Caco-2 (cell line): ENCODE results near the gene NAV3. TPM values are rescaled to one million over a fixed set of nuclear protein-coding genes. Genes with fewer than 3 reads are reported as not detected.

Experiments
- BruUV-seq: library from RNA; stranded (reverse); fragments of 400-500 nt; replicated peaks from 2 replicates; lab custom pipeline; 2021; lab: Mats Ljungman, UMichigan
- CTCF ChIA-PET: fragments of 300-600 bp; sonication (Branson Sonifier 250); formaldehyde crosslinking; loops from one replicate; lab custom pipeline; 2022; ENCODE audit warnings: antibody characterized with exemption; lab: Charles Lee
- POLR2A ChIA-PET: fragments of 300-600 bp; sonication (Branson Sonifier 250); formaldehyde crosslinking; loops from one replicate; lab custom pipeline; 2022; ENCODE audit warnings: antibody characterized with exemption; lab: Charles Lee
- DNase-seq, 2 experiments: peaks; one replicate each; pipeline versions ENCODE4 v3.0.0 to v3.0.0-alpha.2; 2020 to 2022
- H3K27me3 ChIP-seq: replicated peaks from 2 replicates; pipeline ENCODE4 v1.6.0; 2011; ENCODE audit warnings: low read length; ENCODE audit not compliant: control insufficient read depth, insufficient read depth
- H3K36me3 ChIP-seq: 2 replicates; pipeline ENCODE4 v1.5.1; 2011; ENCODE audit warnings: low read length; ENCODE audit not compliant: control insufficient read depth, insufficient read depth
- H3K4me1 ChIP-seq: fragments of 250-450 bp; sonication (Bioruptor Pico); 2 replicates; pipeline ENCODE4 v1.5.1; 2020; ENCODE audit warnings: mild to moderate bottlenecking
- H3K4me3 ChIP-seq: 2 replicates; pipeline ENCODE4 v1.5.1; 2011; ENCODE audit warnings: low read depth, mild to moderate bottlenecking, control low read depth, low read length
- H3K9me3 ChIP-seq: fragments of 250-450 bp; sonication (Bioruptor Pico); 2 replicates; pipeline ENCODE4 v1.5.1; 2020; ENCODE audit warnings: mild to moderate bottlenecking, moderate library complexity
- H3K27ac Mint-ChIP-seq: one replicate; pipeline ENCODE4 v1.8.0; 2022; ENCODE audit warnings: mixed read lengths; ENCODE audit not compliant: unreplicated experiment
- H3K27me3 Mint-ChIP-seq: one replicate; pipeline ENCODE4 v1.8.0; 2022; ENCODE audit warnings: mixed read lengths; ENCODE audit not compliant: insufficient read depth, unreplicated experiment
- H3K36me3 Mint-ChIP-seq: one replicate; pipeline ENCODE4 v1.8.0; 2022; ENCODE audit warnings: mild to moderate bottlenecking, mixed read lengths; ENCODE audit not compliant: insufficient read depth, unreplicated experiment
- H3K4me1 Mint-ChIP-seq: one replicate; pipeline ENCODE4 v1.8.0; 2022; ENCODE audit warnings: low read depth, mixed read lengths; ENCODE audit not compliant: unreplicated experiment
- H3K4me3 Mint-ChIP-seq: one replicate; pipeline ENCODE4 v1.8.0; 2022; ENCODE audit warnings: mild to moderate bottlenecking, moderate library complexity, mixed read lengths; ENCODE audit not compliant: unreplicated experiment
- H3K9me3 Mint-ChIP-seq: one replicate; pipeline ENCODE4 v1.8.0; 2022; ENCODE audit warnings: mixed read lengths; ENCODE audit not compliant: unreplicated experiment
- intact Hi-C: fragments of 100-400 bp; cut with micrococcal nuclease; formaldehyde crosslinking; loops from one replicate; pipeline ENCODE4 v1.10.0; 2022; ENCODE audit not compliant: unreplicated experiment
- total RNA-seq: library from RNA; stranded (reverse); gene quantifications from 2 replicates; pipeline ENCODE4 v1.2.3, GENCODE V29; 2022
- TF ChIP-seq, protein P1 (sequence below), 2 experiments: fragments of 200-600 bp in 1 of 2; IDR thresholded peaks; 1 replicate in 1 of 2; 2 replicates in 1 of 2; pipeline versions ENCODE4 v1.5.1 to v1.8.0; 2011 to 2022; ENCODE audit warnings: antibody characterized with exemption in 1 of 2, control low read depth in 1 of 2, inconsistent platforms in 1 of 2, low read depth in 1 of 2, low read length in 1 of 2, mild to moderate bottlenecking in 1 of 2, moderate library complexity in 1 of 2; ENCODE audit not compliant: insufficient read depth in 1 of 2, severe bottlenecking in 1 of 2, unreplicated experiment in 1 of 2

NAV3 gene
- total RNA-seq, 1 experiment from 2014 or later, result 0.45 TPM

DNA sequence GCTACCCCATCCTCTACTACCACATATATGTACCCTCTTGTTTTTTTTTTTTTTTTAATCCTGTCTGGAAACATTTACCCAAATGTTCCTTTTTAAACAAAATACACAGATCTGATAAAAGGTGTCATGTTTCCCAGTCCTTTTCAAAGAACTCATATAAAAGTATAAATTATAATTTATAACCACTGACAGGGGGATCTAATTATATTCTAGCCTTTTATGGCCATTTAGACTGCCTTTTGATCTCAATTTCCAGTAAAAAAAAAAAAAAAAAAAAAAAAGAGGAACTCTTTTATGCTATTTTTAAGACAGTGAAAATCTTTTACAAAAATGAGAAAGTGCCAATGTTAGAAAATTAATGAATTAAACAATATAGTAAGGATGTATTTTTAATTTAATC lies 65.0 kb downstream of the NAV3 start:
- Histone ChIP-seq H3K4me3 (no peak overlapping the region), H3K36me3 (no peaks in the 10 kb centered on the region), H3K27me3 (no peaks in the 10 kb centered on the region), H3K9me3 (no peaks in the 10 kb centered on the region), H3K4me1 (no peaks in the 10 kb centered on the region)
- Mint-ChIP-seq H3K4me1 (no peaks in the 10 kb centered on the region), H3K36me3 (no peaks in the 10 kb centered on the region), H3K9me3 (no peaks in the 10 kb centered on the region), H3K27ac (no peak overlapping the region), H3K27me3 (no peaks in the 10 kb centered on the region), H3K4me3 (no peak overlapping the region)
- POLR2A ChIA-PET, result no interaction called here
- intact Hi-C loops, result no loop called here
- TF ChIP-seq, protein P1, sequence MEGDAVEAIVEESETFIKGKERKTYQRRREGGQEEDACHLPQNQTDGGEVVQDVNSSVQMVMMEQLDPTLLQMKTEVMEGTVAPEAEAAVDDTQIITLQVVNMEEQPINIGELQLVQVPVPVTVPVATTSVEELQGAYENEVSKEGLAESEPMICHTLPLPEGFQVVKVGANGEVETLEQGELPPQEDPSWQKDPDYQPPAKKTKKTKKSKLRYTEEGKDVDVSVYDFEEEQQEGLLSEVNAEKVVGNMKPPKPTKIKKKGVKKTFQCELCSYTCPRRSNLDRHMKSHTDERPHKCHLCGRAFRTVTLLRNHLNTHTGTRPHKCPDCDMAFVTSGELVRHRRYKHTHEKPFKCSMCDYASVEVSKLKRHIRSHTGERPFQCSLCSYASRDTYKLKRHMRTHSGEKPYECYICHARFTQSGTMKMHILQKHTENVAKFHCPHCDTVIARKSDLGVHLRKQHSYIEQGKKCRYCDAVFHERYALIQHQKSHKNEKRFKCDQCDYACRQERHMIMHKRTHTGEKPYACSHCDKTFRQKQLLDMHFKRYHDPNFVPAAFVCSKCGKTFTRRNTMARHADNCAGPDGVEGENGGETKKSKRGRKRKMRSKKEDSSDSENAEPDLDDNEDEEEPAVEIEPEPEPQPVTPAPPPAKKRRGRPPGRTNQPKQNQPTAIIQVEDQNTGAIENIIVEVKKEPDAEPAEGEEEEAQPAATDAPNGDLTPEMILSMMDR (IDR thresholded peaks at IDR 0.05; ENCODE audit: insufficient read depth in 1 of 2, low read depth in 1 of 2, low read length in 1 of 2, severe bottlenecking in 1 of 2, unreplicated experiment in 1 of 2), result no peak
- DNase-seq, result no peak
- CTCF ChIA-PET, result interaction anchor here (0.7 kb wide), 1 partner anchor 209 kb away, joined by 3 read pairs; no protein-coding TSS in a partner anchor
- BruUV-seq, result no TSS peak

DNA sequence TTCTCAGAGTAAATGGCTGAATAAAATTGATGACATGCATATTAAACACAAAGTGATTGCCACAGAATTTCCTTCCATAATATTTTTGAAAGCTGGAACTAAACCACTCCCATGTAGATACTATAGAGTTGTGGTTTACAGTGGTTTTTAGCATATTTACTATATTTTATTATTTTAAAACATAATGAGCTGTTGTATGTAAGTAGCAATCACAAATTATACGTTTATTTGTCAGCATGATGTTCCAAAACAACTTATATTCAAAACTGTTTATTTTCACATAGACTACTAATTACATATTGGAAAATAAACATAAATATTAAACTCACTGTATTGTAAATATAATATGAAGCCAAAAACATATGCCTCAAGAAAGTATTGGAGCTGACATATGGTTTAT lies 77.2 kb downstream of the NAV3 start:
- no peaks in the 10 kb centered on the region for H3K4me1 Mint-ChIP-seq
- H3K27me3 Mint-ChIP-seq, result no peaks in the 10 kb centered on the region
- H3K27ac Mint-ChIP-seq, result no peak overlapping the region
- POLR2A ChIA-PET, result no interaction called here
- no peak overlapping the region for H3K4me3 ChIP-seq
- no peaks in the 10 kb centered on the region for H3K36me3 ChIP-seq
- H3K4me1 ChIP-seq, result no peaks in the 10 kb centered on the region
- no peaks in the 10 kb centered on the region for H3K36me3 Mint-ChIP-seq
- TF ChIP-seq, protein P1 (IDR thresholded peaks at IDR 0.05; ENCODE audit: insufficient read depth in 1 of 2, low read depth in 1 of 2, low read length in 1 of 2, severe bottlenecking in 1 of 2, unreplicated experiment in 1 of 2), result no peak
- DNase-seq, result no peak
- intact Hi-C loops, result no loop called here
- H3K27me3 ChIP-seq, result no peaks in the 10 kb centered on the region
- no TSS peak for BruUV-seq
- CTCF ChIA-PET, result no interaction called here
- no peaks in the 10 kb centered on the region for H3K9me3 ChIP-seq
- no peaks in the 10 kb centered on the region for H3K9me3 Mint-ChIP-seq
- H3K4me3 Mint-ChIP-seq, result no peak overlapping the region

DNA sequence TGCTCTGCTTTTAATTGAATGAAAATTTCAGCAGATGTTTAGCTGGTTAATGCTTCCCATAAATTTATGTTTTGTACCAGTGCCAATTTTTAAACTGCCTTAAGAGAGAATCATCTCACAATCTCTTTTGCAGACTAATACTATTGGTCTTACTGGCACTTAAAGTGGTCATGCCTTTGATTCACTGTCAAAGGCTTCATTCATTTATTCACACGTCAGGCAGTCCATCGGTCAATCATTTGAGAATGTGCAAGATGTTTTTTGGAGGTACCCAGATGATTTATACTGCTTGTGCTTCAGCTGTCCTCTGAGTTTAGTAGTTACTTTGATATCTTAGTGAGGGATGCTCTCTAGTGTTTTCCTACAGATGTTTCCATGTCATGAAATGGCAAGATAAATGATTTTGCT lies 83.4 kb downstream of the NAV3 start:
- no peaks in the 10 kb centered on the region for H3K36me3 ChIP-seq
- no peaks in the 10 kb centered on the region for H3K4me1 ChIP-seq
- ChIA-PET CTCF (no interaction called here), POLR2A (no interaction called here)
- no TSS peak for BruUV-seq
- intact Hi-C loops, result no loop called here
- no peaks in the 10 kb centered on the region for H3K9me3 ChIP-seq
- H3K4me3 ChIP-seq, result no peak overlapping the region
- Mint-ChIP-seq H3K4me1 (no peaks in the 10 kb centered on the region), H3K36me3 (no peaks in the 10 kb centered on the region), H3K9me3 (no peaks in the 10 kb centered on the region), H3K27me3 (peaks cover 7% of the 10 kb centered on the region), H3K27ac (no peak overlapping the region), H3K4me3 (no peak overlapping the region)
- TF ChIP-seq, protein P1 (IDR thresholded peaks at IDR 0.05; ENCODE audit: insufficient read depth in 1 of 2, low read depth in 1 of 2, low read length in 1 of 2, severe bottlenecking in 1 of 2, unreplicated experiment in 1 of 2), result no peak
- no peak for DNase-seq
- H3K27me3 ChIP-seq, result no peaks in the 10 kb centered on the region
